GM12891 (cell line): Measurements from ENCODE around the gene C12orf75.

ENCODE experiments used
- POLR2A ChIP-seq: IDR thresholded peaks from 2 replicates; pipeline ENCODE4 v1.6.1; 2011; ENCODE audit warnings: low read depth, low read length, control low read depth
- POLR2AphosphoS5 ChIP-seq: IDR thresholded peaks from 2 replicates; pipeline ENCODE4 v1.6.1; 2011; ENCODE audit warnings: low read depth, low read length, control low read depth
- POU2F2 ChIP-seq: IDR thresholded peaks from 2 replicates; pipeline ENCODE4 v1.6.1; 2011; ENCODE audit warnings: low read depth, mild to moderate bottlenecking, control low read depth, low read length, moderate library complexity
- SPI1 ChIP-seq: IDR thresholded peaks from 2 replicates; pipeline ENCODE4 v1.6.1; 2011; ENCODE audit warnings: low read depth, low read length, control low read depth

DNA sequence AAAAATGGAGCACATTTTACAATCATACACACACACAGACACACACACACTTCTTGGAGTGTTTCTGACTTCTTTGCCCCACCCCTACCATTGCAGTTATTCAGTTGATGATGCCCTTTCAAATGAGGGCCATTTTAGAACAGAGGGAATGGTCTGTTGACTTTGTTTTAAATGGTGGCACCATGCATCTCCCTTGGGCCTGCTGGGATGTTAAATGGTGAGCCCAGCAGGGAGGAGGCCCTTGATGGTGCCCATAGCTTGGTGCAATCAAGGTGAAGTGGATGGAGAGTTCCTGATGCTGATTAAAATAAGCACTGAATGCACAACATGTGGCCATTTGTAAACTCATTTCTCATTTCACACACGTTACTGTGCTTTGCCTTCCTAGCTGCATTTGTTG lies 13.3 kb downstream of the C12orf75 start:
- no peak for TF ChIP-seq SPI1
- TF ChIP-seq POU2F2 = no peak
- no peak for TF ChIP-seq POLR2A
- no peak for TF ChIP-seq POLR2AphosphoS5
